ENCODE data around the gene MAP3K14. TPM values are rescaled to one million over a fixed set of nuclear protein-coding genes. Genes with fewer than 3 reads are reported as not detected.

The MAP3K14 gene
- total RNA-seq, 1 experiment from 2014 or later = 16.4 TPM

DNA sequence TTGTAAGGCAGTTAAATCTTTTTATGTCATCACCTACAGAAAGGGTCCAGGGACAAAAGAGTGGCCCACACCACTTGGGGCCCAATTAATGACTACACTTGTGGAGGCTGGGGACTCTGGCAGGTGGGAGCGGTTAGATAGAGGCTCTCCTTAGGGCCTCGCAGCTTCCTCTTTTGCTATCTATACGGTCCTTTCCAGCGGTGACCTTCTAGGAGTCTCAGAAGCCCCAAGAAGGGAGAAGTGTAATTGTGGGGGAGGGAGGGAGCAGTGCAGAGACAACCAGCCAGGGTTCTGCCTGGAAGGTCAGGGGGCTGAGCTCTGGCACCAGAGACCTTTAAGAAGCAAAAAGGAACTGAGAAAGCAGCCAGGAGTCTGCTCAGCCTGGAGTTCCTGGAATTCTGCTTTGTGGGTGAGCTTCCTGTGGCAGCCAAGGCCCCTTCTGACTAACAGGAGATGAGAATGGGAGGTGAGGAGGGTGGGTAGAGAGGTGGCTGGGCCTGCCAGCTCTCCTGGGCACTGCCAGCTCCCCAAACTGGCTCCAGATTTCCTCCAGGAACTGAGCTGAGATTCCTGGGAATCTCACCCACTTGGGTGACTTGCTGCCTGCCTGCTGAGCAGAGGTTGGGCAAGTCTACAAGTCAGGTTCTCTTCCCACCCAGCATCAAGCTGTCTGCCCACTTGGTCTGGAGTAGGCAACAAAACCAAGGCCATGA is 16.3 kb upstream of the MAP3K14 start:
- no peak for ATAC-seq
- TF ChIP-seq YY1 (IDR thresholded peaks at IDR 0.05; ENCODE audit: extremely low read depth, insufficient replicate concordance, low read depth, low read length) = no peak
- TF ChIP-seq EGR1 (IDR thresholded peaks at IDR 0.05; ENCODE audit: low read depth) = no peak
- TF ChIP-seq MAX (IDR thresholded peaks at IDR 0.05) = no peak
- no peak for TF ChIP-seq CBX3 (IDR thresholded peaks at IDR 0.05; ENCODE audit: low read depth)
- no peak for TF ChIP-seq ZNF274 (IDR thresholded peaks at IDR 0.05; ENCODE audit: low read depth, low read length)
- TF ChIP-seq, protein P1, sequence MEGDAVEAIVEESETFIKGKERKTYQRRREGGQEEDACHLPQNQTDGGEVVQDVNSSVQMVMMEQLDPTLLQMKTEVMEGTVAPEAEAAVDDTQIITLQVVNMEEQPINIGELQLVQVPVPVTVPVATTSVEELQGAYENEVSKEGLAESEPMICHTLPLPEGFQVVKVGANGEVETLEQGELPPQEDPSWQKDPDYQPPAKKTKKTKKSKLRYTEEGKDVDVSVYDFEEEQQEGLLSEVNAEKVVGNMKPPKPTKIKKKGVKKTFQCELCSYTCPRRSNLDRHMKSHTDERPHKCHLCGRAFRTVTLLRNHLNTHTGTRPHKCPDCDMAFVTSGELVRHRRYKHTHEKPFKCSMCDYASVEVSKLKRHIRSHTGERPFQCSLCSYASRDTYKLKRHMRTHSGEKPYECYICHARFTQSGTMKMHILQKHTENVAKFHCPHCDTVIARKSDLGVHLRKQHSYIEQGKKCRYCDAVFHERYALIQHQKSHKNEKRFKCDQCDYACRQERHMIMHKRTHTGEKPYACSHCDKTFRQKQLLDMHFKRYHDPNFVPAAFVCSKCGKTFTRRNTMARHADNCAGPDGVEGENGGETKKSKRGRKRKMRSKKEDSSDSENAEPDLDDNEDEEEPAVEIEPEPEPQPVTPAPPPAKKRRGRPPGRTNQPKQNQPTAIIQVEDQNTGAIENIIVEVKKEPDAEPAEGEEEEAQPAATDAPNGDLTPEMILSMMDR (IDR thresholded peaks at IDR 0.05 in 2 of 3, conservative IDR thresholded peaks at IDR 0.05 in 1 of 3; ENCODE audit: borderline replicate concordance in 1 of 3, insufficient read depth in 1 of 3, low read depth in 2 of 3, low read length in 2 of 3) = no peak
- TF ChIP-seq JUND (IDR thresholded peaks at IDR 0.05) = no peak
- TF ChIP-seq SIN3A (IDR thresholded peaks at IDR 0.05; ENCODE audit: low read depth) = no peak
- TF ChIP-seq FOSL1 (IDR thresholded peaks at IDR 0.05; ENCODE audit: low read depth) = no peak
- no peak for TF ChIP-seq REST (IDR thresholded peaks at IDR 0.05; ENCODE audit: low read depth)
- no peak for TF ChIP-seq POLR2AphosphoS5 (IDR thresholded peaks at IDR 0.05; ENCODE audit: low read depth, low read length)
- TF ChIP-seq SRF (IDR thresholded peaks at IDR 0.05; ENCODE audit: low read depth) = no peak
- TF ChIP-seq SP1 (IDR thresholded peaks at IDR 0.05; ENCODE audit: low read depth) = no peak
- Histone ChIP-seq H3K9ac (ENCODE audit: low read length) (no peak overlapping the region), H3K9me2 (ENCODE audit: insufficient read depth) (no peaks in the 10 kb centered on the region), H3K27me3 (ENCODE audit: insufficient read depth, low read length) (no peaks in the 10 kb centered on the region), H3K4me3 (replicated peaks in 1 of 2; ENCODE audit: low read depth in 1 of 2, low read length in 2 of 2) (no peak overlapping the region), H2AFZ (ENCODE audit: low read depth, low read length, poor library complexity, severe bottlenecking) (no peak overlapping the region), H3K9me3 (ENCODE audit: control insufficient read depth in 1 of 2, insufficient read depth in 1 of 2, low read depth in 1 of 2, low read length in 2 of 2) (no peaks in the 10 kb centered on the region), H3K27ac (ENCODE audit: low read depth, low read length) (no peak overlapping the region), H3K4me1 (ENCODE audit: control insufficient read depth in 1 of 2, insufficient read depth in 2 of 2, low read length in 2 of 2) (no peaks in the 10 kb centered on the region), H3K36me3 (ENCODE audit: control insufficient read depth in 1 of 2, insufficient read depth in 2 of 2, low read length in 2 of 2) (no peaks in the 10 kb centered on the region), H3K4me2 (ENCODE audit: low read length) (no peak overlapping the region), H3K79me2 (ENCODE audit: insufficient read depth, low read length) (no peaks in the 10 kb centered on the region), H4K20me1 (ENCODE audit: insufficient read depth) (no peaks in the 10 kb centered on the region)
- ChIA-PET RAD21 (ENCODE audit: low non-redundant PET in 1 of 2, low total read pairs in 2 of 2, uncharacterized antibody in 2 of 2, unreplicated experiment in 2 of 2) (interaction anchor here in 1 of 2 experiments (0.6 kb wide), 1 partner anchor 40 kb away, joined by 4 read pairs; no protein-coding TSS in a partner anchor), CTCF (no interaction called here), POLR2A (interaction anchor here (1.0 kb wide), 1 partner anchor 9 kb away, joined by 4 read pairs; no protein-coding TSS in a partner anchor)
- no TSS peak for BruUV-seq (replicated peaks)
- intact Hi-C loops (cut with micrococcal nuclease) = no loop called here
- DNase-seq (ENCODE audit: low read depth, low spot score) = no peak

Data from HCT116 (cell line).